Measurements from ENCODE around the gene C4orf51. TPM values are rescaled to one million over a fixed set of nuclear protein-coding genes. Genes with fewer than 3 reads are reported as not detected.
A peak's percentile ranks its signal among the peaks of the same experiment; 100 is the strongest.

The C4orf51 gene
- total RNA-seq, 4 donors from 2014 or later: not detected

- ATAC-seq: no peak
- Histone ChIP-seq H3K27me3 (no peaks in the 10 kb centered on the region), H3K27ac (no peak overlapping the region), H3K4me3 (no peak overlapping the region), H3K9me3 (no peaks in the 10 kb centered on the region), H3K4me1 (peaks cover 0 to 6% (median 0%) of the 10 kb centered on the region in 3 donors), H3K36me3 (peaks cover 0 to 31% of the 10 kb centered on the region in 2 donors)
- TF ChIP-seq, protein P1, sequence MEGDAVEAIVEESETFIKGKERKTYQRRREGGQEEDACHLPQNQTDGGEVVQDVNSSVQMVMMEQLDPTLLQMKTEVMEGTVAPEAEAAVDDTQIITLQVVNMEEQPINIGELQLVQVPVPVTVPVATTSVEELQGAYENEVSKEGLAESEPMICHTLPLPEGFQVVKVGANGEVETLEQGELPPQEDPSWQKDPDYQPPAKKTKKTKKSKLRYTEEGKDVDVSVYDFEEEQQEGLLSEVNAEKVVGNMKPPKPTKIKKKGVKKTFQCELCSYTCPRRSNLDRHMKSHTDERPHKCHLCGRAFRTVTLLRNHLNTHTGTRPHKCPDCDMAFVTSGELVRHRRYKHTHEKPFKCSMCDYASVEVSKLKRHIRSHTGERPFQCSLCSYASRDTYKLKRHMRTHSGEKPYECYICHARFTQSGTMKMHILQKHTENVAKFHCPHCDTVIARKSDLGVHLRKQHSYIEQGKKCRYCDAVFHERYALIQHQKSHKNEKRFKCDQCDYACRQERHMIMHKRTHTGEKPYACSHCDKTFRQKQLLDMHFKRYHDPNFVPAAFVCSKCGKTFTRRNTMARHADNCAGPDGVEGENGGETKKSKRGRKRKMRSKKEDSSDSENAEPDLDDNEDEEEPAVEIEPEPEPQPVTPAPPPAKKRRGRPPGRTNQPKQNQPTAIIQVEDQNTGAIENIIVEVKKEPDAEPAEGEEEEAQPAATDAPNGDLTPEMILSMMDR (IDR thresholded peaks at IDR 0.05): no peak
- TF ChIP-seq POLR2A (IDR thresholded peaks at IDR 0.05): no peak
- TF ChIP-seq POLR2AphosphoS5 (IDR thresholded peaks at IDR 0.05): no peak
- TF ChIP-seq EP300 (IDR thresholded peaks at IDR 0.05): no peak
- WGBS, 2 donors (ENCODE audit: low coverage in 1 of 2): 83 to 90% methylated on average over 1 of the region's 1 CpG
These were observed 36.7 kb upstream of the C4orf51 start for GRCh38 chr4:145643295-145643694.

DNA sequence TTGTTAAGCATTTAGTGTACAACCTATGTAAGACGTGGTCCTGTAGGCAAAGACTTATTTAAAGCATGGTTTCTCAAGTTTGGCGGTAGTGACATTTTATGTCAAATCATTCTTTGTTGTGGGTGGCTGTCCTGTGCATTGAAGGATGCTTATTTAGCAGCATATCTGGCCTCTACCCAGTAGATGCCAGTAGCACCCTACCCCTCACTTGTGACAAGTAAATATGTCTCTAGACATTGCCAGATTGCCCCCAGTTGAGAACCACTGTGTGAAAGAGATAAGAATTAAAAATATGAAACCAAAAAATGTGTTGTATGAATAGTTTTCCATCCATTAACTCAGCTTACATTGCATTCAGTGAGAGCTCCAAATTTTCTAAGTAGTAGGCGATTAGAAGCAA, 35.2 kb upstream of the C4orf51 start:
- Histone ChIP-seq H3K27ac (no peak overlapping the region), H3K27me3 (no peaks in the 10 kb centered on the region), H3K4me3 (no peak overlapping the region), H3K36me3 (peaks cover 0 to 31% of the 10 kb centered on the region in 2 donors), H3K9me3 (no peaks in the 10 kb centered on the region), H3K4me1 (peaks cover 0 to 6% (median 0%) of the 10 kb centered on the region in 3 donors)
- TF ChIP-seq POLR2AphosphoS5 (IDR thresholded peaks at IDR 0.05) (no peak), POLR2A (IDR thresholded peaks at IDR 0.05) (no peak), EP300 (IDR thresholded peaks at IDR 0.05) (no peak)
- TF ChIP-seq, protein P1 (IDR thresholded peaks at IDR 0.05): no peak
- no peak for ATAC-seq
- 93 to 95% methylated on average over 3 of the region's 3 CpGs for WGBS, 2 donors (ENCODE audit: low coverage in 1 of 2)

DNA sequence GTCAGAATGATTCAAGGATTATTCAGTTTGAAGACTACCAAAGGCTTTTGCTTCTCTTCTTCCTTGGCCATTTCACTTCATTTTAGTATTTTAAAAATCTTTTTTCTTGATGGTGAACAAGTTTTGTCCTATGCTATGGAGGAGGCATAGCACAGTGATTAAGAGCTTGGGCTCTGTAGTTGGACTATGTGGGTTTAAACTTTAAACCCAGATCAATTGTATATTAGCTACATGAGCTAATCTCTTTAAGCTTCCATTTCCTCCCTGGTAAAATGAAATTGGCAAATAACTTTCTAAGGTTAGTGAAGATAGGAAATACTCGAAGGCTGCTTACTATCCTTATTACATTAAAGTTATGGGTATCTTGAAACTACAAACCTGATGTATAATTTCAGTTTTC, 23.8 kb upstream of the C4orf51 start:
- Histone ChIP-seq H3K9me3 (no peaks in the 10 kb centered on the region), H3K27ac (no peak overlapping the region), H3K27me3 (no peaks in the 10 kb centered on the region), H3K4me3 (no peak overlapping the region), H3K36me3 (peaks cover 0 to 64% of the 10 kb centered on the region in 2 donors), H3K4me1 (no peaks in the 10 kb centered on the region)
- TF ChIP-seq EP300 (IDR thresholded peaks at IDR 0.05): no peak
- TF ChIP-seq POLR2AphosphoS5 (IDR thresholded peaks at IDR 0.05): no peak
- no peak for TF ChIP-seq POLR2A (IDR thresholded peaks at IDR 0.05)
- TF ChIP-seq, protein P1 (IDR thresholded peaks at IDR 0.05): no peak
- ATAC-seq: no peak
- WGBS, 2 donors (ENCODE audit: low coverage in 1 of 2): 100% methylated on average over 1 of the region's 1 CpG

DNA sequence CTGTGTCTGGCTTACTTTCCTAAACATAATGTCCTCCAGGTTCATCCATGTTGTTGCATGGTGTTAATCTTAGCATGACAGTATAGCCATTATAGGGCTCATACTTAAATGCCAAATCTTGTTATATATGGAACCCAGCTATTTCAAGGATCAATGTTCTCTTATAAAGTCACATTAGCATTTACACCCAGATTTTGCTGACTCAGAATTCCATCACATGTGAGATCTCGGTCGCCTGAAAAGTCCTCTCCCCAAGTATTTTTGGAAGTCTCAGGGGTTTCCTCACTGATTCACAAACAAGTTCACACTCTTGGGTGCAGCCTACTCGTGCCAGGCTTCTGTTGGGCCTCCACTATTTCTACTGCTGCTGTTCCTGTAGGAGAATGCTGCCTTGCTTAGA, 19.9 kb upstream of the C4orf51 start:
- TF ChIP-seq EP300 (IDR thresholded peaks at IDR 0.05): no peak
- TF ChIP-seq POLR2AphosphoS5 (IDR thresholded peaks at IDR 0.05): no peak
- TF ChIP-seq, protein P1 (IDR thresholded peaks at IDR 0.05): no peak
- TF ChIP-seq POLR2A (IDR thresholded peaks at IDR 0.05): no peak
- no peak for ATAC-seq
- Histone ChIP-seq H3K27me3 (no peaks in the 10 kb centered on the region), H3K9me3 (no peaks in the 10 kb centered on the region), H3K4me3 (no peak overlapping the region), H3K4me1 (no peaks in the 10 kb centered on the region), H3K36me3 (peaks cover 0 to 28% of the 10 kb centered on the region in 2 donors), H3K27ac (no peak overlapping the region)
- WGBS, 2 donors (ENCODE audit: low coverage in 1 of 2): 89 to 100% methylated on average over 3 of the region's 3 CpGs

DNA sequence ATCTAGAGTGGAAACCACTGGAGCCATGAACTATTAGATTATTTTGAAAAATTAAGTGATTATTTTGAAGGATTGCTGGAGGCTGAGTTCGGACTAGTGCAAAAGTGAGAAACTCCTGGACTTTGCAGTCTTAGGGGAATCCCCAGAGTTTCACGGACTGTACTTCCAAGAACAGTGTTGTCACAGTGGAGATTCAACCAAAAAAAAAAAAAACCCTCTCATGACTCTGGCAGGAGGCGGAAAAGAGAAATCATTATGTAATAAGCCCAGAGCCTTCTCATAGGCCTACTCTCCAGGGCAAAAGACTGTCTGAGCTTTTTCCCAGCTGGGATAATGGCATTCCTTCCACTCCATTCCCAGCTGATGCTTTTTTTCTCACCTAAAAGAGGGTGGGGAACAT, 16.8 kb upstream of the C4orf51 start:
- H3K9me3 ChIP-seq: no peaks in the 10 kb centered on the region

More for the DNA sequence above, 16.8 kb upstream of the C4orf51 start:
- H3K27me3 ChIP-seq: no peaks in the 10 kb centered on the region
- no peak overlapping the region for H3K4me3 ChIP-seq
- no peak overlapping the region for H3K27ac ChIP-seq
- H3K36me3 ChIP-seq: peaks cover 0 to 3% of the 10 kb centered on the region in 2 donors
- 49 to 72% methylated on average over 2 to 3 of the region's 3 CpGs for WGBS, 2 donors (ENCODE audit: low coverage in 1 of 2)
- peak; percentile 82 for ATAC-seq
- H3K4me1 ChIP-seq: no peaks in the 10 kb centered on the region
- no peak for TF ChIP-seq EP300 (IDR thresholded peaks at IDR 0.05)
- TF ChIP-seq POLR2A (IDR thresholded peaks at IDR 0.05): no peak
- no peak for TF ChIP-seq POLR2AphosphoS5 (IDR thresholded peaks at IDR 0.05)
- TF ChIP-seq, protein P1 (IDR thresholded peaks at IDR 0.05): no peak
